Cardiac muscle cell (in vitro differentiated cells and primary cell): Measurements from ENCODE around the gene C9. TPM values are rescaled to one million over a fixed set of nuclear protein-coding genes. Genes with fewer than 3 reads are reported as not detected.
"Not testable (repeated sequence)": the region's sequence is repeated elsewhere in the genome, so short reads cannot be mapped to it uniquely, and the experiment has no call there.

Experiments used
- DNase-seq, 2 donors: peaks; one replicate each; pipeline versions ENCODE4 v3.0.0 to v3.0.0-alpha.2; 2010 to 2017; ENCODE audit warnings: low read depth in 1 of 2, low spot score in 1 of 2
- H3K27ac ChIP-seq: fragments of 200-600 bp; sonication (generic); 2 replicates; pipeline ENCODE4 v1.5.1; 2016
- H3K27me3 ChIP-seq: fragments of 200-600 bp; sonication (generic); 2 replicates; pipeline ENCODE4 v1.6.0; 2016; ENCODE audit warnings: control low read depth
- H3K36me3 ChIP-seq: fragments of 200-600 bp; sonication (generic); 2 replicates; pipeline ENCODE4 v1.5.1; 2016; ENCODE audit warnings: control low read depth
- H3K4me1 ChIP-seq: fragments of 200-600 bp; sonication (generic); 2 replicates; pipeline ENCODE4 v1.8.1; 2017; ENCODE audit warnings: low read depth, mild to moderate bottlenecking, mixed run types
- H3K4me3 ChIP-seq: fragments of 200-600 bp; sonication (generic); 2 replicates; pipeline ENCODE4 v1.5.1; 2016; ENCODE audit warnings: mild to moderate bottlenecking
- H3K9me3 ChIP-seq: fragments of 200-600 bp; sonication (generic); 2 replicates; pipeline ENCODE4 v1.5.1; 2017; ENCODE audit warnings: low read depth, mild to moderate bottlenecking, control low read depth
- CTCF ChIP-seq: IDR thresholded peaks from 2 replicates; pipeline ENCODE4 v1.5.1; 2012; ENCODE audit warnings: low read depth, mild to moderate bottlenecking, low read length
- polyA plus RNA-seq: library from polyadenylated mRNA; unstranded; fragments of >200 nt; fragmentation: Nextera tagmentation; extraction: Ambion mirVana; gene quantifications from 2 replicates; pipeline ENCODE4 v1.2.1, GENCODE V29; 2016
- total RNA-seq: library from RNA; depleted of rRNA; stranded (reverse); fragments of >200 nt; gene quantifications from 2 replicates; pipeline ENCODE4 v1.2.3, GENCODE V29; 2016

Gene C9
- total and polyA plus RNA-seq, 2 experiments from 2014 or later = not detected

DNA sequence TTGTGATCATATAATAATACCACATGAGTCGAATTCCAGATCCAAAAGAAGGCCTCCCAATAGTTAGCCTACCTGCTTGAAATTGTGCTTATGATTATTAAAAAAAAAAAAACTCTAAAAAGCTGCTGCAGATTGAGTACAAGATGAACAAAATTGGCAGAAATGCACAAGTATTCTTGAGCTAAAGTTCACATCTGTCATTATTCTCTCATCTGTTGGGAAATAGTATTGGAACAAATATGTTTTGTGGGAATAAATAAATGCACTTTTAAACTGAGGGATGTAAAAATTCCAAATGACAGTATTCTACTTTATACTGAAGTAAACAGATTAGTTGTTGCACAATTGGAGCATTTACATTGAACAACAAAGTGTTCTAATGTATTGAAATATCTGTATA lies 44.7 kb upstream of the C9 start:
- Histone ChIP-seq H3K36me3 (no peaks in the 10 kb centered on the region), H3K27me3 (no peaks in the 10 kb centered on the region), H3K27ac (no peak overlapping the region), H3K9me3 (no peaks in the 10 kb centered on the region), H3K4me3 (no peak overlapping the region), H3K4me1 (peaks cover 7% of the 10 kb centered on the region)
- no peak for TF ChIP-seq CTCF
- DNase-seq = no peak

- H3K9me3 ChIP-seq = no peaks in the 10 kb centered on the region
- H3K27me3 ChIP-seq = no peaks in the 10 kb centered on the region
- H3K4me3 ChIP-seq = no peak overlapping the region
- no peak for TF ChIP-seq CTCF
- no peaks in the 10 kb centered on the region for H3K36me3 ChIP-seq
- H3K4me1 ChIP-seq = no peaks in the 10 kb centered on the region
- H3K27ac ChIP-seq = peak overlapping the region; percentile 16
- no peak for DNase-seq
Observed at GRCh38 chr5:39405083-39405843, 41.0 kb upstream of the C9 start.

DNA sequence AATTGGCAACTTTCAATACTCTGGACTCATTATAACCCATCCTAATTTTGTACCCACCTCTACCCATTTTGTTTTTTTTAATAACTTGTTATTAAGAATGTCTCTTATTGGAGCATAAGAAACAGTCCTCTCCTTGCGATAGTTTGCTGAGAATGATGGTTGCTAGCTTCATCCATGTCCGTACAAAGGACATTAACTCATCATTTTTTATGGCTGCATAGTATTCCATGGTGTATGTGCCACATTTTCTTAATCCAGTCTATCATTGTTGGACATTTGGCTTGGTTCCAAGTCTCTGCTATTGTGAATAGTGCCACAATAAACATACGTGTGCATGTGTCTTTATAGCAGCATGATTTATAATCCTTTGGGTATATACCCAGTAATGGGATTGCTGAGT lies 39.5 kb upstream of the C9 start:
- not testable (repeated sequence) for DNase-seq, H3K36me3 ChIP-seq, H3K4me3 ChIP-seq, H3K4me1 ChIP-seq, H3K27ac ChIP-seq, H3K27me3 ChIP-seq, H3K9me3 ChIP-seq

GRCh38 chr5:39402140-39402539 lies 37.8 kb upstream of the C9 start:
- not testable (repeated sequence) for H3K4me3 ChIP-seq, DNase-seq, H3K27me3 ChIP-seq, H3K27ac ChIP-seq, H3K36me3 ChIP-seq, H3K4me1 ChIP-seq, H3K9me3 ChIP-seq

DNA sequence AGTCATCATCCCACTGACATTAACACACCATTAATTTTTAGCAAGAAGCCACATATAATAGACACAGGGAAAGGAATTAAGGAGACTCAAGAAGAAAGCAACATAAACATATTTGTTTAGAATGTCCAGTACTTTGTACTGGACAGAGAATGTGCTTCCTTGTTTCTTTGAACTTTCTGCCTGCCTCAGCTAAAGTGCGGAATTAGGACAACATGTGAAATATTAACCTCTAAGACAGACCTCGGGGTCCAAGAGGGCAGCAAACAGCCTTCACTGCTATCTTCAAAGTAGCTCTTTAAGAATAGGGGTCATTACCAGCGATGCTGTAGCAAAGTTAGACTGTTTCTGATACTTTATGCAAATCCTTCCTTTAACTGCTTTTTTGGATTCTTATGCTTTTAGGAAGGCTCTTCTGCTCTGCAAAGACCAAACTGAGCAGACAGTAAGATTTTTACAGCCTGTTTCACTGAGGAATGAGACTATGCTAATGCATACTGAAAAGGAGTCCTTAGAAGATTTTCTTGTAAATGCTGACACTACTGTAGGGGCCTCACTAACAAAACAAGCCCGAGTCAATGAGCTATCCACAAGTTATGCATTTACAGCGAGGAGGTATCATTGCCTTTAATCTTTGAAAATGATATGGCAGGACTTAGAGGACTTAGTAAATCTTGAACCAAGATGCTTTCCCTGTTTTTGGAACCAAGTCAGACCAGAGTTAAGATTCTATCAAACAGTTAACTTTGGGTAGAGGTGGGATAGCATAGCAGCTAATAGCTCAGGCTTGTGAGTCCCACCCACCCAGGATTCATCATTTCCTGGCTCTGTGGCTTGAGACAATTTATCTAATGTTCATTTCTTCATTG lies 36.7 kb upstream of the C9 start:
- Histone ChIP-seq H3K27ac (no peak overlapping the region), H3K4me1 (peaks cover 8% of the 10 kb centered on the region), H3K4me3 (no peak overlapping the region), H3K27me3 (no peaks in the 10 kb centered on the region), H3K9me3 (no peaks in the 10 kb centered on the region), H3K36me3 (no peaks in the 10 kb centered on the region)
- peak in 1 of 2 donors; percentile 27 for DNase-seq
- no peak for TF ChIP-seq CTCF

DNA sequence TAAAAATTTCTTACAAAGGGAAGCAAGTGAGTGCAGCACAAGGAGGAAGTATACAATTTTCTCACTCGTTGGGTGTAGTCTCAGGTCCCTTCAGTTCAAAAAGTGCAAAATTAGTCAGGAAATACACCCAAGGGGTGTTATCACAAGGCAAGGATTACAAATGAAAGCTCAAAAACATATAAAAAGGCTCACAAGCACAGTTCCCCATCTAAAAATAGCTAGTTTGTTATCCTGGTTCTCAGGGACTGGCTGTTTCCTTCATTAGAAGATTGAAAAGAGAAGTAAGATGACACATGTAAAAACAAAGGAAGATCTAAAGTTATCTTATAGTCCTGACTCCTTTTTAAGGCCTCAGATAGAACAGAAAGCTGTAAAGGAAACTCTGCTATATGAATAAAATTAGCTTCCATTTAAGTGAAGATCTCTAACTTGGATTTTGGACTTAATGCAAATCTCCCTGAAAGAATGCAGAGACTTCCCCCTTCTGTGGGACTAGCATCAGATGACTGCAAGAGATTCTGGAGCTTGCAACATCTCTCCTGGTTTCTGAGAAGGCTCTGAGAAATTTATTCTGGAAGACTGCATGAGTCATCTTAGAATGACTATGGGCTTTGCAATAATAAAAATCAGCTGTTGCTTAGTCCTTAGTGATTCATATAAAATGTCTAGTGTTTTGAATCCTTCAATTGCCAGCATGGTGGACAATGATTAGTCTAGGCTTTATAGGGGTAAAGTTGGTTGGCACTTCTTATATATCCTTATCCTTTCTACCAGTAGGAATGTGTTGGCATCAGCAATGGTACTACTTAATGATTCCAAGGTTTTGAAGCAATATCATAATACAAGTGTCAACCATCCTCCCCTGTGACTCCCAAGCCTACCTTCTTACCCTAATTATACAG lies 35.1 kb upstream of the C9 start:
- no peak overlapping the region for H3K4me3 ChIP-seq
- H3K36me3 ChIP-seq = no peaks in the 10 kb centered on the region
- H3K4me1 ChIP-seq = peaks cover 8% of the 10 kb centered on the region
- no peaks in the 10 kb centered on the region for H3K9me3 ChIP-seq
- no peaks in the 10 kb centered on the region for H3K27me3 ChIP-seq
- peak overlapping the region; percentile 36 for H3K27ac ChIP-seq
- no peak for TF ChIP-seq CTCF
- peak in 1 of 2 donors; percentile 97 for DNase-seq
